NOMO-1 treated with dmso at 0.1 percent for 144 hours (cell line): ENCODE data around the gene CUBN.

Source experiments
- DNase-seq: peaks from one replicate; lab custom pipeline; 2025; ENCODE audit not compliant: unreplicated experiment; lab: John Stamatoyannopoulos, UW

The CUBN gene

GRCh38 chr10:17109475-17110207 is 20.0 kb downstream of the CUBN start:
- DNase-seq: no peak

GRCh38 chr10:17109046-17109445 is 20.6 kb downstream of the CUBN start:
- no peak for DNase-seq

GRCh38 chr10:17106991-17107390 is 22.6 kb downstream of the CUBN start:
- no peak for DNase-seq

GRCh38 chr10:17101910-17102266 is 27.7 kb downstream of the CUBN start:
- DNase-seq: no peak

GRCh38 chr10:17101257-17101909 is 28.2 kb downstream of the CUBN start:
- no peak for DNase-seq

GRCh38 chr10:17100586-17100985 is 29.0 kb downstream of the CUBN start:
- DNase-seq: no peak

- DNase-seq: no peak
These were observed 31.6 kb downstream of the CUBN start for GRCh38 chr10:17098012-17098411.

GRCh38 chr10:17094844-17095243 is 34.8 kb downstream of the CUBN start:
- DNase-seq: no peak

GRCh38 chr10:17092986-17093803 is 36.4 kb downstream of the CUBN start:
- no peak for DNase-seq

- no peak for DNase-seq
These were observed 37.2 kb downstream of the CUBN start for GRCh38 chr10:17092216-17092944.

GRCh38 chr10:17088118-17088806 is 41.3 kb downstream of the CUBN start:
- DNase-seq: no peak

- DNase-seq: no peak
These were observed 42.7 kb downstream of the CUBN start for GRCh38 chr10:17086865-17087367.

GRCh38 chr10:17085011-17085725 is 44.4 kb downstream of the CUBN start:
- no peak for DNase-seq

- DNase-seq: no peak
These were observed 45.4 kb downstream of the CUBN start for GRCh38 chr10:17084258-17084657.

- no peak for DNase-seq
These were observed 48.2 kb downstream of the CUBN start for GRCh38 chr10:17081431-17081830.

GRCh38 chr10:17077890-17078289 is 51.7 kb downstream of the CUBN start:
- DNase-seq: no peak

- no peak for DNase-seq
These were observed 52.2 kb downstream of the CUBN start for GRCh38 chr10:17077346-17077781.

- DNase-seq: no peak
These were observed 52.8 kb downstream of the CUBN start for GRCh38 chr10:17076626-17077345.
